ENCODE measurements around the gene CTSZ.
"Not testable (repeated sequence)": the region's sequence is repeated elsewhere in the genome, so short reads cannot be mapped to it uniquely, and the experiment has no call there.

The CTSZ gene

GRCh38 chr20:59043698-59044097 is 36.6 kb upstream of the CTSZ start:
- Histone ChIP-seq H3K4me1 (ENCODE audit: insufficient read depth, low read length, poor library complexity, severe bottlenecking) (peaks cover 43% of the 10 kb centered on the region), H3K9ac (ENCODE audit: low read depth, low read length, poor library complexity, severe bottlenecking) (peak overlapping the region; percentile 83), H3K9me2 (replicated peaks; ENCODE audit: low read depth, low read length) (no peaks in the 10 kb centered on the region), H3K9me3 (ENCODE audit: insufficient read depth, low read depth, low read length) (no peaks in the 10 kb centered on the region), H3K79me2 (ENCODE audit: insufficient read depth, low read length) (peaks cover 40% of the 10 kb centered on the region), H3K36me3 (ENCODE audit: insufficient read depth, low read length) (no peaks in the 10 kb centered on the region), H3K27me3 (ENCODE audit: insufficient read depth, low read length, poor library complexity, severe bottlenecking) (no peaks in the 10 kb centered on the region), H3F3A (ENCODE audit: low read depth) (no peaks in the 10 kb centered on the region), H3K4me2 (ENCODE audit: low read depth, low read length, poor library complexity, severe bottlenecking) (peak overlapping the region; percentile 96), H4K20me1 (ENCODE audit: insufficient read depth, low read length, poor library complexity, severe bottlenecking) (peaks cover 35% of the 10 kb centered on the region), H2AFZ (ENCODE audit: low read length) (peak overlapping the region; percentile 100), H3K4me3 (ENCODE audit: low read length, poor library complexity, severe bottlenecking) (peak overlapping the region; percentile 89)
- no peak for TF ChIP-seq CTCF (conservative IDR thresholded peaks at IDR 0.05; ENCODE audit: low read length)
- TF ChIP-seq EZH2phosphoT487 (IDR thresholded peaks at IDR 0.05; ENCODE audit: borderline replicate concordance) = no peak

DNA sequence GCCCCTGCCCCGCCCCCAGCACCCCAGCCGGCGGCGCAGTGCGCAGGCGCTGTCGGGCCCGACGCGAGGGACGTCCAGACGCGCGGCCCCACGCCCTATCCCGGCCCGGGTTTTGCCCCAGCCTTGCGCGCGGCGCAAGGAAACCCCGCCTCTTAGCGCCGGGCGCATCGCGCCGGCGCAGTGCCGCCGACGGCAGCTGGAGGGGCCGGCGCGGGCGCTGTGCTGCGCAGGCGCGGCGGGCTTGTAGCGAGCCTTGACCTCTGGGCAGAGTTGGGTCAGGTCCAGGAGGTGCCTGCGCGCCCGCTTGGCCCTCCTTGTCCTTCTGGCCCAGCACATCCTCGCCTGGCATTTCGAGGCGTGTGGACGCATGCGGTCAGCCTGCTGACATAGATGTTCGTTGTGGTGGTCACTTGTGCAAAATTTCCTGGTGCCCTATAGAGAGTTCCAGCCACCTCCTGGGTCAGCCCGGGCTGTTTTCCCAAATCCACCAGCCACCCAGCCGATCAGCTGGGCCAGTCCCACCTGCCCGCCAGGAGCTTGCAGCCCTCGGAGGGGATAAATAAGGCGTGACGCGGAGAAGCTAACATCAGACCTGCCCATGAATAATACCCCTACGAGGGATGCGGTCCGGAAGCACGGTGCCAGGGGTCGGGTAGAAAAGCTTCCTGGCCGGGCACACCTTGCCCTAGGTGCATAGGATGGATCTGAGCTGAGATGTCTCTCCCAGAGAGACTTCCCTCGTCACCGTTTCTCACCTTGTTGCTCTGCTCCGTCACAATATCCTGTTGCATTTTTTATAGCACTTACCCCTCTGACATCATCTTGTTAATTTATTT is 36.0 kb upstream of the CTSZ start:
- no peaks in the 10 kb centered on the region for H3F3A ChIP-seq (ENCODE audit: low read depth)
- peak overlapping the region; percentile 89 for H3K4me3 ChIP-seq (ENCODE audit: low read length, poor library complexity, severe bottlenecking)
- no peak for TF ChIP-seq EZH2phosphoT487 (IDR thresholded peaks at IDR 0.05; ENCODE audit: borderline replicate concordance)
- no peak for TF ChIP-seq CTCF (conservative IDR thresholded peaks at IDR 0.05; ENCODE audit: low read length)
- peak overlapping the region; percentile 96 for H3K4me2 ChIP-seq (ENCODE audit: low read depth, low read length, poor library complexity, severe bottlenecking)
- no peaks in the 10 kb centered on the region for H3K27me3 ChIP-seq (ENCODE audit: insufficient read depth, low read length, poor library complexity, severe bottlenecking)
- H3K79me2 ChIP-seq (ENCODE audit: insufficient read depth, low read length) = peaks cover 46% of the 10 kb centered on the region
- peaks cover 41% of the 10 kb centered on the region for H4K20me1 ChIP-seq (ENCODE audit: insufficient read depth, low read length, poor library complexity, severe bottlenecking)
- H2AFZ ChIP-seq (ENCODE audit: low read length) = peak overlapping the region; percentile 100
- peaks cover 49% of the 10 kb centered on the region for H3K4me1 ChIP-seq (ENCODE audit: insufficient read depth, low read length, poor library complexity, severe bottlenecking)
- H3K9me2 ChIP-seq (replicated peaks; ENCODE audit: low read depth, low read length) = no peaks in the 10 kb centered on the region
- H3K36me3 ChIP-seq (ENCODE audit: insufficient read depth, low read length) = peaks cover 2% of the 10 kb centered on the region; the same call in 1 of the 2 replicates
- peak overlapping the region; percentile 83 for H3K9ac ChIP-seq (ENCODE audit: low read depth, low read length, poor library complexity, severe bottlenecking)
- no peaks in the 10 kb centered on the region for H3K9me3 ChIP-seq (ENCODE audit: insufficient read depth, low read depth, low read length)

DNA sequence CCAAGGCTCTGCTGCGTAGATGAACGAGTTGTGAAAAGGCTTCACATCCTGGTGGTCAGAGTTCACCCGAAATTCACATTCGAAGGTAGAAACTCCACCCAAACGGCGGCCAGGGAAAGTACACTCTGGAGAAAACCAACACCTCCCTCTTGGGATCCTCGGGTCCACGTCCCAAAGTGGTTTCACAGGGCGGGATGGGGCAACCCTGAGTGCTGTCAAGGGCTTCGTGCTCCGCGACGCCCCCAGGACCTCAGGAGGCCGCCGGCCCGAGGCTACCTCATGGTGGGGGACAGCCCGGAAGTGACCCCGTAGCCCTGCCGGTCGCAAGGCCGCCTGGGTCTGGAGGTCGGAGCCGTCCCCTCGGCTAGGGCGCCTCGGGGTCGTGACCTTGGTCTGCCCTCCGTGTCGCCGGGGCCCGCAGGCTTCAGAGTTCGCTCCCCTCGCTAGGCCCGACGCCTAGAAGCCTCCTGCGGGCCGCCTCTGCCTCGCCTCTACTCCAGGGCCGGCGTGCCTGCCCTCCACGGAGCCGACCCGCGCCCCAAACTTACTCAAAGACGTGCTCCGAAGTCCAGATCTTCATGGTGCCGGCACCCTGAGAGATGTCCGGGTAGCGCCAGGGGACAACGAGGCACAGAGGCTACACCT is 35.2 kb upstream of the CTSZ start, which contains the start of gene PRELID3B:
Gene PRELID3B, minus strand, starts transcription at position 636 of the 645 bp plus-strand sequence. Its CDS starts 56 bp downstream, at position 580.
- H3K4me3 ChIP-seq (ENCODE audit: low read length, poor library complexity, severe bottlenecking) = peak within 1 kb of the TSS; percentile 89
- peak within 1 kb of the TSS; percentile 100 for H2AFZ ChIP-seq (ENCODE audit: low read length)
- H3K36me3 ChIP-seq (ENCODE audit: insufficient read depth, low read length) = peaks cover 10% of the 10 kb centered on the region; the same call in 1 of the 2 replicates
- TF ChIP-seq EZH2phosphoT487 (IDR thresholded peaks at IDR 0.05; ENCODE audit: borderline replicate concordance) (no peak), CTCF (conservative IDR thresholded peaks at IDR 0.05; ENCODE audit: low read length) (0 out of 2 replicates have a peak, but pooled peaks have one; percentile 12)
- H3K9ac ChIP-seq (ENCODE audit: low read depth, low read length, poor library complexity, severe bottlenecking) = peak within 1 kb of the TSS; percentile 83
- H3K79me2 ChIP-seq (ENCODE audit: insufficient read depth, low read length) = peaks cover 54% of the 10 kb centered on the region
- H3K9me3 ChIP-seq (ENCODE audit: insufficient read depth, low read depth, low read length) = no peaks in the 10 kb centered on the region
- H3K9me2 ChIP-seq (replicated peaks; ENCODE audit: low read depth, low read length) = no peaks in the 10 kb centered on the region
- peaks cover 48% of the 10 kb centered on the region for H4K20me1 ChIP-seq (ENCODE audit: insufficient read depth, low read length, poor library complexity, severe bottlenecking)
- no peaks in the 10 kb centered on the region for H3F3A ChIP-seq (ENCODE audit: low read depth)
- peak within 1 kb of the TSS; percentile 96 for H3K4me2 ChIP-seq (ENCODE audit: low read depth, low read length, poor library complexity, severe bottlenecking)
- H3K4me1 ChIP-seq (ENCODE audit: insufficient read depth, low read length, poor library complexity, severe bottlenecking) = peaks cover 56% of the 10 kb centered on the region
- H3K27me3 ChIP-seq (ENCODE audit: insufficient read depth, low read length, poor library complexity, severe bottlenecking) = no peaks in the 10 kb centered on the region

DNA sequence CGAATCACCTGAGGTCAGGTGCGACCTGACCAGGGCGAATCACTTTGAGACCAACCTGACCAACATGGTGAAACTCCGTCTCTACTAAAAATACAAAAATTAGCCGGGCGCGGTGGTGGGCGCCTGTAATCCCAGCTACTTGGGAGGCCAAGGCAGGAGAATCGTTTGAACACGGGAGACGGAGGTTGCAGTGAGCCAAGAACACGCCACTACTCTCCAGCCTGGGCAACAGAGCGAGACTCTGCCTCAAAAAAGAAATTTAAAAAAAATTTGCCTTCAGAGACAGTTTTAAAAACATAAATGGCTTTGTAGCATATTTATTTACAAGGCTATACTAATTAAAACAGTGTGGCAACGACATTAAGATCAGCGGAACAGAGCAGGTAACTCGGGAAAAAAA is 34.4 kb upstream of the CTSZ start:
- Histone ChIP-seq H3K4me3 (ENCODE audit: low read length, poor library complexity, severe bottlenecking) (peak overlapping the region; percentile 89), H3K4me2 (ENCODE audit: low read depth, low read length, poor library complexity, severe bottlenecking) (peak overlapping the region; percentile 84), H3K9ac (ENCODE audit: low read depth, low read length, poor library complexity, severe bottlenecking) (peak overlapping the region; percentile 83), H3K36me3 (ENCODE audit: insufficient read depth, low read length) (peaks cover 18% of the 10 kb centered on the region; the same call in 1 of the 2 replicates), H3K79me2 (ENCODE audit: insufficient read depth, low read length) (peaks cover 62% of the 10 kb centered on the region), H3K4me1 (ENCODE audit: insufficient read depth, low read length, poor library complexity, severe bottlenecking) (peaks cover 63% of the 10 kb centered on the region), H4K20me1 (ENCODE audit: insufficient read depth, low read length, poor library complexity, severe bottlenecking) (peaks cover 56% of the 10 kb centered on the region)
- not testable (repeated sequence) for H3K9me2 ChIP-seq (replicated peaks; ENCODE audit: low read depth, low read length); H2AFZ ChIP-seq (ENCODE audit: low read length); H3F3A ChIP-seq (ENCODE audit: low read depth); H3K27me3 ChIP-seq (ENCODE audit: insufficient read depth, low read length, poor library complexity, severe bottlenecking); H3K9me3 ChIP-seq (ENCODE audit: insufficient read depth, low read depth, low read length)
